SJCRH30 (cell line): ENCODE results near the gene RNF150. TPM values are rescaled to one million over a fixed set of nuclear protein-coding genes. Genes with fewer than 3 reads are reported as not detected.

ENCODE experiments used
- DNase-seq, 2 experiments: peaks; one replicate each; pipeline ENCODE4 v3.0.0-alpha.2; 2015 to 2020
- H3K27ac ChIP-seq: fragments of 250-450 bp; sonication (Bioruptor Pico); 2 replicates; pipeline ENCODE4 v1.5.1; 2020; ENCODE audit warnings: mild to moderate bottlenecking, moderate library complexity
- H3K27me3 ChIP-seq: fragments of 250-450 bp; sonication (Bioruptor Pico); 2 replicates; pipeline ENCODE4 v1.5.1; 2020; ENCODE audit warnings: mild to moderate bottlenecking, moderate library complexity
- H3K36me3 ChIP-seq: fragments of 250-450 bp; sonication (Bioruptor Pico); 2 replicates; pipeline ENCODE4 v1.5.1; 2020; ENCODE audit warnings: mild to moderate bottlenecking, moderate library complexity
- H3K4me1 ChIP-seq: fragments of 250-450 bp; sonication (Bioruptor Pico); 2 replicates; pipeline ENCODE4 v1.5.1; 2020; ENCODE audit warnings: mild to moderate bottlenecking, moderate library complexity
- H3K4me3 ChIP-seq: fragments of 250-450 bp; sonication (Bioruptor Pico); 2 replicates; pipeline ENCODE4 v1.5.1; 2020; ENCODE audit warnings: mild to moderate bottlenecking, moderate library complexity
- H3K9me3 ChIP-seq: fragments of 250-450 bp; sonication (Bioruptor Pico); replicated peaks from 2 replicates; pipeline ENCODE4 v1.5.1; 2020; ENCODE audit warnings: mild to moderate bottlenecking, moderate library complexity
- total RNA-seq: library from RNA; depleted of rRNA; stranded (reverse); fragments of >200 nt; shearing (Covaris generic); gene quantifications from 2 replicates; pipeline ENCODE4 v1.2.3, GENCODE V29; 2014

Gene RNF150
- total RNA-seq, 1 experiment from 2014 or later, result 23.4 TPM

GRCh38 chr4:141039156-141039555, 94.1 kb downstream of the RNF150 start:
- Histone ChIP-seq H3K27ac (no peak overlapping the region), H3K4me3 (no peak overlapping the region)
- DNase-seq, result no peak

GRCh38 chr4:141038428-141038827, 94.8 kb downstream of the RNF150 start:
- no peak for DNase-seq
- H3K36me3 ChIP-seq, result no peaks in the 10 kb centered on the region
- no peaks in the 10 kb centered on the region for H3K27me3 ChIP-seq
- H3K4me3 ChIP-seq, result no peak overlapping the region
- H3K9me3 ChIP-seq, result no peaks in the 10 kb centered on the region
- H3K27ac ChIP-seq, result no peak overlapping the region
- H3K4me1 ChIP-seq, result peaks cover 16% of the 10 kb centered on the region

More at GRCh38 chr4:141039156-141039555, 94.1 kb downstream of the RNF150 start:
- H3K27me3 ChIP-seq, result no peaks in the 10 kb centered on the region
- no peaks in the 10 kb centered on the region for H3K36me3 ChIP-seq
- H3K9me3 ChIP-seq, result no peaks in the 10 kb centered on the region
- peaks cover 16% of the 10 kb centered on the region for H3K4me1 ChIP-seq

GRCh38 chr4:141037446-141037845, 95.8 kb downstream of the RNF150 start:
- H3K4me1 ChIP-seq, result peaks cover 16% of the 10 kb centered on the region
- H3K27me3 ChIP-seq, result no peaks in the 10 kb centered on the region
- no peaks in the 10 kb centered on the region for H3K9me3 ChIP-seq
- DNase-seq, result no peak
- H3K36me3 ChIP-seq, result no peaks in the 10 kb centered on the region
- no peak overlapping the region for H3K27ac ChIP-seq
- H3K4me3 ChIP-seq, result no peak overlapping the region

- Histone ChIP-seq H3K9me3 (no peaks in the 10 kb centered on the region), H3K4me1 (peaks cover 16% of the 10 kb centered on the region), H3K36me3 (no peaks in the 10 kb centered on the region), H3K27me3 (no peaks in the 10 kb centered on the region), H3K27ac (no peak overlapping the region), H3K4me3 (no peak overlapping the region)
- DNase-seq, result no peak
Measured at GRCh38 chr4:141036786-141037185, 96.5 kb downstream of the RNF150 start.

- H3K4me3 ChIP-seq, result no peak overlapping the region
- no peaks in the 10 kb centered on the region for H3K27me3 ChIP-seq
- no peak for DNase-seq
- H3K27ac ChIP-seq, result no peak overlapping the region
- no peaks in the 10 kb centered on the region for H3K9me3 ChIP-seq
- peaks cover 9% of the 10 kb centered on the region for H3K4me1 ChIP-seq
- H3K36me3 ChIP-seq, result no peaks in the 10 kb centered on the region
Measured at GRCh38 chr4:141035920-141036319, 97.3 kb downstream of the RNF150 start.

- H3K9me3 ChIP-seq, result no peaks in the 10 kb centered on the region
- no peak overlapping the region for H3K27ac ChIP-seq
- H3K4me1 ChIP-seq, result peaks cover 5% of the 10 kb centered on the region
- H3K36me3 ChIP-seq, result no peaks in the 10 kb centered on the region
- H3K27me3 ChIP-seq, result no peaks in the 10 kb centered on the region
- peak in 1 of 2 experiments; percentile 17 for DNase-seq
- no peak overlapping the region for H3K4me3 ChIP-seq
Measured at GRCh38 chr4:141028024-141028529, 105.2 kb downstream of the RNF150 start.

- no peaks in the 10 kb centered on the region for H3K9me3 ChIP-seq
- no peak overlapping the region for H3K27ac ChIP-seq
- no peaks in the 10 kb centered on the region for H3K36me3 ChIP-seq
- H3K4me3 ChIP-seq, result no peak overlapping the region
- no peak for DNase-seq
- H3K27me3 ChIP-seq, result no peaks in the 10 kb centered on the region
- peaks cover 7% of the 10 kb centered on the region for H3K4me1 ChIP-seq
Measured at GRCh38 chr4:141027421-141027820, 105.8 kb downstream of the RNF150 start.

- DNase-seq, result no peak
- no peaks in the 10 kb centered on the region for H3K27me3 ChIP-seq
Measured at GRCh38 chr4:141026900-141027299, 106.4 kb downstream of the RNF150 start.

GRCh38 chr4:141023051-141023450, 110.2 kb downstream of the RNF150 start:
- Histone ChIP-seq H3K9me3 (no peaks in the 10 kb centered on the region), H3K27ac (no peak overlapping the region), H3K4me3 (no peak overlapping the region), H3K27me3 (no peaks in the 10 kb centered on the region), H3K36me3 (no peaks in the 10 kb centered on the region), H3K4me1 (peaks cover 20% of the 10 kb centered on the region; the same call in 1 of the 2 replicates)
- no peak for DNase-seq

More at GRCh38 chr4:141026900-141027299, 106.4 kb downstream of the RNF150 start:
- Histone ChIP-seq H3K4me1 (peaks cover 10% of the 10 kb centered on the region), H3K27ac (no peak overlapping the region), H3K4me3 (no peak overlapping the region), H3K36me3 (no peaks in the 10 kb centered on the region), H3K9me3 (no peaks in the 10 kb centered on the region)

GRCh38 chr4:141022111-141022695, 111.1 kb downstream of the RNF150 start:
- peaks cover 19% of the 10 kb centered on the region; the same call in 1 of the 2 replicates for H3K4me1 ChIP-seq
- no peak overlapping the region for H3K27ac ChIP-seq
- no peaks in the 10 kb centered on the region for H3K36me3 ChIP-seq
- H3K27me3 ChIP-seq, result no peaks in the 10 kb centered on the region
- H3K9me3 ChIP-seq, result no peaks in the 10 kb centered on the region
- DNase-seq, result peak in 1 of 2 experiments; percentile 12
- H3K4me3 ChIP-seq, result no peak overlapping the region

- Histone ChIP-seq H3K27ac (no peak overlapping the region), H3K4me1 (peaks cover 19% of the 10 kb centered on the region; the same call in 1 of the 2 replicates)
- DNase-seq, result peak; percentile 6 to 31
Measured at GRCh38 chr4:141021397-141022110, 111.7 kb downstream of the RNF150 start.

GRCh38 chr4:141020801-141021261, 112.4 kb downstream of the RNF150 start:
- no peak overlapping the region for H3K27ac ChIP-seq
- no peaks in the 10 kb centered on the region for H3K27me3 ChIP-seq
- DNase-seq, result no peak

More at GRCh38 chr4:141021397-141022110, 111.7 kb downstream of the RNF150 start:
- no peaks in the 10 kb centered on the region for H3K27me3 ChIP-seq
- H3K9me3 ChIP-seq, result no peaks in the 10 kb centered on the region
- H3K4me3 ChIP-seq, result no peak overlapping the region
- H3K36me3 ChIP-seq, result no peaks in the 10 kb centered on the region

GRCh38 chr4:141019768-141020167, 113.5 kb downstream of the RNF150 start:
- H3K27me3 ChIP-seq, result no peaks in the 10 kb centered on the region
- H3K9me3 ChIP-seq, result no peaks in the 10 kb centered on the region
- no peak for DNase-seq
- H3K4me1 ChIP-seq, result peaks cover 19% of the 10 kb centered on the region; the same call in 1 of the 2 replicates
- H3K4me3 ChIP-seq, result no peak overlapping the region
- H3K36me3 ChIP-seq, result no peaks in the 10 kb centered on the region
- H3K27ac ChIP-seq, result no peak overlapping the region

More at GRCh38 chr4:141020801-141021261, 112.4 kb downstream of the RNF150 start:
- no peaks in the 10 kb centered on the region for H3K36me3 ChIP-seq
- no peak overlapping the region for H3K4me3 ChIP-seq
- no peaks in the 10 kb centered on the region for H3K9me3 ChIP-seq
- peaks cover 19% of the 10 kb centered on the region; the same call in 1 of the 2 replicates for H3K4me1 ChIP-seq

- H3K27me3 ChIP-seq, result no peaks in the 10 kb centered on the region
- peaks cover 13% of the 10 kb centered on the region for H3K4me1 ChIP-seq
- DNase-seq, result no peak
- H3K27ac ChIP-seq, result no peak overlapping the region
- no peak overlapping the region for H3K4me3 ChIP-seq
- H3K9me3 ChIP-seq, result no peaks in the 10 kb centered on the region
- no peaks in the 10 kb centered on the region for H3K36me3 ChIP-seq
Measured at GRCh38 chr4:141016117-141016798, 117.0 kb downstream of the RNF150 start.

GRCh38 chr4:141013899-141014298, 119.4 kb downstream of the RNF150 start:
- Histone ChIP-seq H3K27me3 (no peaks in the 10 kb centered on the region), H3K9me3 (no peaks in the 10 kb centered on the region), H3K27ac (no peak overlapping the region), H3K4me1 (peaks cover 6% of the 10 kb centered on the region; the same call in 1 of the 2 replicates), H3K4me3 (no peak overlapping the region), H3K36me3 (no peaks in the 10 kb centered on the region)
- no peak for DNase-seq
